GM19238 (cell line): ENCODE measurements around the gene ARHGAP35.
"Not testable (repeated sequence)": the region's sequence is repeated elsewhere in the genome, so short reads cannot be mapped to it uniquely, and the experiment has no call there.

Experiments
- DNase-seq: peaks from one replicate; pipeline ENCODE4 v3.0.0; 2011; ENCODE audit warnings: low spot score; ENCODE audit not compliant: insufficient read length

Gene ARHGAP35

DNA sequence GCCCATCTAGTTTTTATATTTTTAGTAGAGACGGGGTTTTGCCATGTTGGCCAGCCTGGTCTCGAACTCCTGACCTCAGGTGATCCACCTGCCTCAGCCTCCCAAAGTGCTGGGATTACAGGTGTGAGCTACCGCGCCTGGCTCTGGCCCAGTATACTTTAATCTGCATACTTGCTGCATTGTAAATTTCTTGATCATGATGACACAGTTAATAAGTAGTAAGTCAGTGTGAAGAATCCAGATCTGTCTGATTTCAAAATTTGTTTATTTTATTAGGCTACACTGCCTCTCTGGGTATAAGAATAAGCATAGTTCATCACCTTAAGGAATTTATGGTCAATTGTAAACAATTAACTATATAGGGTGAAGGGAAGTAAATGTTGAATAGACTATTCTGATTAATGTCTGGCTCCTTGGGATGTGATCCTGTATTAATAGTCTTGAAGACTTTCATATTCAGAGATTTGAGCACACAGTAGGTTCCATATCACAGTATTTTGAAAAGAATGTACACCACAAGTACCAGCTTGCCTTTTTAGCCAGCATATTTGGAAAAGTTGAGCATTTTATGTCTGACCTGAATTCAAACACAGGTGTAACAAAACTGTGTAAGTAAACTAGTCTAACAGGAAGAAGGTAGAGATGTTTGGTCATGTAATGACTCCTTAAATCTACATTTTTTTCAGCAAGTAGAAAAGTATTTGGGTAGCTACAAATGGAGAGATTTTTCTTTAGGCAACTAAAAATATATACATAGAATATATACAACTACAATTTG is 7.4 kb downstream of the ARHGAP35 start:
- DNase-seq = no peak

DNA sequence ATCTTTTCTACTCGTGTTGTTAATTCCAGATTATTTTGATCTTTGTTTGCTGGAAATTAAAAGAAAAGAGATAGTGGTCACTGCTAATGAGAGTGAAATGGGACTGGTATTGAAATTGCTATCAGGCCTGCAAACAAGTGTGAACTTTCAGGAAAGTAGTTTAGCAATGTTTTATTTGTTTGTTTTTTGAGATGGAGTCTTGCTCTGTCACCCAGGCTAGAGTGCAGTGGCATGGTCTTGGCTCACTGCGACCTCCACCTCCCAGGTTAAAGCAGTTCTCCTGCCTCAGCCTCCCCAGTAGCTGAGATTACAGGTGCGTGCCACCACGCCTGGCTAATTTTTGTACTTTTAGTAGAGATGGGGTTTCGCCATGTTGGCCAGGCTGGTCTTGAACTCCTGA is 10.4 kb downstream of the ARHGAP35 start:
- DNase-seq = not testable (repeated sequence)

DNA sequence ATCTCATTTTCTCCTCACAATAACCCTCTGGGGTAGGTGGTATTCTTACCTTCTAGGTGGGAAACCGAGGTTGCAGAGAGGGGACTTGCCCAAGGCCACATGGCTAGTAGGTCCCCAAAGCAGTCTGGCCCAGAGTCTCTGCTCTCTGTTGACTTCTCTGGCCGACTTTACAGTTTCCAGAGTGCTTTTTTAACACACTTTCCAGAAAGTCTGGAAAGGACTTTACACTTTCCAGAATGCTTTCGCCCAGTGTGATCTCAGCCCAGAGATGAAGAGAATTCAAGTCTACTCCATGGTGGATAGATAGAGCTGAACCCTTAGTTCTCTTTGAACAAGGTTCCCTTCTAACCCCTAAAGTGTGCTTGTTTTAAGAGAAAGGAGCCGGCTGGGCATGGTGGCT is 12.2 kb downstream of the ARHGAP35 start:
- no peak for DNase-seq

DNA sequence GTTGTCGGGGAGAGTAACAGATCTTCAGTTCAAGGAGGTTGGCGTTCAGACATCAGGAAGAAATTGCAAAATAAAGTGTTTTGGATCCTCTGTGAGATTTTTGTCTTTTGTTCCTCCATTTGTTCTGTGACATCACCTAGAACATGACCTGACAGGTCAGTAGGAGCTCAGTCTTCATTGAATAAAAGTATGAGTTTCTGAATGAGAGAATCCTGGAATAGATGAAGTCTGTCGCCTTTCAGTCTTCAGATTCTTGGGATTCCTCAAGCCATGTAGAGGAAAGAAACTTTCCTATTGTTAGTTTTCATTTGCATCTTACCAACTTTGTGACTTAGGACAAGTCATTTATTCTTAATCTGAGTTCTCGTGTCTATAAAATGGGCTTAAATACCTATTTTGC is 14.4 kb downstream of the ARHGAP35 start:
- DNase-seq = no peak

DNA sequence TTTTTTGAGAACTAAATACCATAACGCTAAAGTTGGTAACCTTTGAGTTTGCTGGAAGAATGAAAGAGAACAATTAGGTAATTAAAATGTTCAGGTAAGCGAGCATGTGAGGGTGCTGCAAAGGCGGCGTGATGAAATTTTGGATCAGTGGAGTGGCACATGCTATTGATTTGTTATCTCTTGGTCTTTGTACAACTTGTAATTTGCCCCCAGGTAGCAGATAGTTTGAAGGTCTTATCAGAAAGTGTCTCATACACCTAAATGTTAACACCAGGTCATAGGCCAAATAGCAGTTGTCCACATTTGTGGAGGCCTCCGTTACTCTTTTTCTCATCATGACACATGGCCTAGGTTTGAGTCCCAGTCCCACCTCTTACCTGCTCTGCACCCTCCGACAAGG is 14.9 kb downstream of the ARHGAP35 start:
- no peak for DNase-seq

DNA sequence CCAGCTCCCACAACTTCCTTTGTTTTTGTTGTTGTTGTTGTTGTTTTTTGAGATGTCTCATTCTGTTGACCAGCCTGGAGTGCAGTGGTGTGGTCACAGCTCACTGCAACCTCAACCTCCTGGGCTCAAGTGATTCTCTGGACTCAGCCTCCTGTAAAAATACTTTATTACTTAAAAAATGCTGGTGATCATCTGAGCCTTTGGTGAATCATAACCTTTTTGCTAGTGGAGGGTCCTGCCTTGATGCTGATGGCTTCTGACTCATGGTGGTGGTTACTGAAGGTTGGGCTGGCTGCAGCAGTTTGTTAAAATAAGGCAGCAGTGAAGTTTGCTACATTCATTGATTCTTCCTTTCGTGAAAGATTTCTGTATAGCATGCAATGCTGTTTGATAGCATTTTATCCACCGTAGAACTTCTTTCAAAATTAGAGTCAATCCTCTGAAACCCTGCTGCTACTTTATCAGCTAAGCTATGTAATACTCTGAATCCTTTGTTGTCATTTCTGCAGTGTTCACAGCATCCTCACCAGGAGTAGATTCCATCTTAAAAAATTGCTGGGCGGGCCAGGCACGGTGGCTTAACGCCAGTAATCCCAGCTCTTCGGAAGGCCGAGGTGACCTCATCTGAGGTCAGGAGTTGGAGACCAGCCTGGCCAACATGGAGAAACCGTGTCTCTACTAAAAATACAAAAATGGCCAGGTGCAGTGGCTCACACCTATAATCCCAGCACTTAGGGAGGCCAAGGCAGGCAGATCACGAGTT is 18.0 kb downstream of the ARHGAP35 start:
- no peak for DNase-seq

DNA sequence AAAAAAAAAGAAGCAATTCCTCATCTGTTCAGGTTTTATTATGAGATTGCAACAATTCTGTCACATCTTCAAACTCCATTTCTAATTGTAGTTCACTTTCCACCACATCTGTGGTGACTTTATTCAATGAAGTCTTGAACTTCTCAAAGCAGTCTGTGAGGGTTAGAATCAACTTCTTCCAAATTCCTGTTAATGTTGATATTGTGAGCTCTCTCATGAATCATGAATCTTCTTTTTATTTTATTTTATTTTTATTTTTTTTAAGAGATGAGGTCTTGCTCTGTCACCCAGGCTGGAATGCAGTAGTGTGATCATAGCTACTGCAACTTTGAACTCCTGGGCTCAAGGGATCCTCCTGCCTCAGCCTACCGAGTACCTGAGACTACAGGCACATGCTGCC is 19.6 kb downstream of the ARHGAP35 start:
- DNase-seq = no peak

DNA sequence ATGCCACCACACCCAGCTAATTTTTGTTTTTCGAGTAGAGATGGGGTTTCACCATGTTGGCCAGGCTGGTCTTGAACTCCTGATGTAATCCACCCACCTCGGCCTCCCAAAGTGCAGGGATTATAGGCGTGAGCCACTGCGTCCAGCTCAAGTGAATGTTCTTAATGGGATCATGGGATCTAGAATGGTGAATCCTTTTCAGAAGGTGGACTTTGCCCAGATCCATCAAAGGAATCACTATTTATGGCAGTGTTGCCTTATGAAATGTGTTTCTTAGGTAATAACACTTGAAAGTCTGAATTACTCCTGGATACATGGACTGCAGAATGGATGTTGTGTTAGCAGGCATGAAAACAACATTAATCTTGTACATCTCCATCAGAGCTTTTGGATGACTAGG is 20.3 kb downstream of the ARHGAP35 start:
- no peak for DNase-seq

DNA sequence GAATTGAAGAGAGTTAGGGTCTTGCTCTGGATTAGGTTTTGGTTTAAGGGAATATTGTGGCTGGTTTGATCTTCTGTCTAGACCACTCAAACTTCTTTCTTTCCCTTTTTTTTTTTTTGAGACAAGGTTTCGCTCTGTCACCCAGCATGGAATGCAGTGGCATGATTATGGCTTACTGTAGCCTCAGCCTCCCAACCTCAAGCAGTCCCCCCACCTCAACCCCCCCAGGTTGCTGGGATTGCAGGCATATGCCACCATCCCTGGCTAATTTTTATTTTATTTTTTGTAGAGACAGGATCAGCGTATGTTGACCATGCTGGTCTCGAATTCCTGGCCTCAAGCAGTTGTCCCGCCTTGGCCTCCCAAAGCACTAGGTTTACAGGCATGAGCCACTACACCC is 21.2 kb downstream of the ARHGAP35 start:
- DNase-seq = no peak

DNA sequence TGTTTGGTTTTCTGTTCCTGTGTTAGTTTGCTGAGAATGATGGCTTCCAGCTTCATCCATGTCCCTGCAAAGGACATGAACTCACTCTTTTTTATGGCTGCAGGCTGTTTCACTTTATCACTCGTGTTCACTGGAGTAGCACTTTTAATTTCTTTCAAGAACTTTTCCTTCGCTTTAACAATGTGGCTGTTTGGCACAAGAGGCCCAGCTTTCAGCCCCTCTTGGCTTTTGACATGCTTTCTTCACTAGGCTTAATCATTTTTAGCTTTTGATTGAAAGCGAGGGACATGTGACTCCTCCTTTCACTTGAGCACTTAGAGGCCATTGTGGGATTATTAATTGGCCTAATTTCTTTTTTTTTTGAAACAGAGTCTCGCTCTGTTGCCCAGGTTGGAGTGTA is 22.0 kb downstream of the ARHGAP35 start:
- not testable (repeated sequence) for DNase-seq

DNA sequence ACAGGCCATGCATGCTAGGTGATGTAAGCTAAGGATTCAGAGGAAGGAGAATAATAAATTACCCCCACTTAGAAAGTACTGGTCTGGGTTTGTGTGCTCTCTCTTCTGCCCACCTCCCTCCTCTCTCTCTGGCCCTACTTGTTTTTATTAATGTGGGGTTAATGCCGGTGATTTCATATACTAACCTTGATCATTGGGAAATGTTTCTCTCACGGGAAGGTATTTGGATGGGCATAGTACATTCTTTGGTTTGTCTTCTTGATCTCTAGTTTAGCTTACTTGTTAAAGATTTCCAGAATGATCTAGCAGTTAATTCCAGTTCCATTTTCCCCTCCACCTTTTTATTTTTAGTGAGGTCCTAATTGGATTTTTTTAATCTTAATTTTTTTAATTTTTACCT is 24.6 kb downstream of the ARHGAP35 start:
- DNase-seq = no peak

DNA sequence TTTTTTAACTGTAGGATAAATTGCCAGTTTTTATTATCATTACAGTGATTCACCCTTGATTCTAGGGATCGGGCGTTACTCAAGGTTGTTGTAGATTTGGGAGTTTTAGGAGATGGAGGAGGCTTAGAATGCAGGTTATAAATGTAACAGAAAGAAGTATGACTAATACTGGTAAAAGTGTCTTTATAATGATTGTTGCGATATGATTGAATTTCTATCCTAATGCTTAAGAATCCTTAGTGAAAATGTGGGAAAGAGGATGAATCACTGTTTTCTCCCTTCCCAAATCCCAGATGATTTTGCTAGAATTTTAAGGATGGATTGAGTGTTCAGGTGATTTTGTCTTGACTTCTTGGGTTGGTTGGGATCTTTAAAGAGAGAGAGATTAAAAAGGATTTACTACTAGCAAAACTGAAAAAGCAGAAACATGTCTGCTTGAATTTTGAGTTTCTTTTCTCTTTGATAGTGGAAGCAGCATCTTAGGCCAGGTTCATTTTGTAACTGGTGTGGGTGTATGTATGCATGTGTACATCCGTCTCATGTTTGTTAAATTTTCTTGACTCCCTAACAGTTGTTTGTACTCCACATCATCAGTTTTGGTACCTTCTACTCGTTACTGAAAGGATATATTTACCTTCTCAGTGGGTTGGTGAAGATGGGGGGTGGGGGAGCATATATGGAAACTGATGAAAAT is 25.9 kb downstream of the ARHGAP35 start:
- DNase-seq = no peak

DNA sequence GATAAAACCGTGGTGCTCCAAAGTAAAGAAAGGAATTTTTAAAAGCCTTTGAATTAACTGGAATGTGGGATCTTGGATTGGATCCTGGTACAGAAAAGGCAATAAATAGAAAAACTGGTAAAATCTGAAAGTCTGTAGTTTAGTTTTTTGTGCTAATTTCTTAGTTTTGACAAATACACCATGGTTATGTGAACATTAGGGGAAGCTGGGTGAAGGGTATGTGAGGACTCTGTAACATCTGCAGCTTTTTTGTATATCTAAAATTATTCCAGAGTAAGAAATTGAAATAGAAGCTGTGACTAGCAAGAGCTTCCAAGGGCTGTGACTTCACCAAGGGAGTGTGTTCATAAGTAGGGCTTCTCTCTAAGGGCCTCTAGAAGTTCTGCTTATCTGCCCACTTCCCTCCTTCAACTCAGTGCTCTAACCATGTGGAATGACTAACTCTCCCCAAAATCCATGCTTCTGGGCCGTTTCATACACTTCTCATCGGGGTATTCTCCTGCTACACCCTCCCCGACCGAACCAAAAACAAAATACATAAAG is 26.5 kb downstream of the ARHGAP35 start:
- no peak for DNase-seq

DNA sequence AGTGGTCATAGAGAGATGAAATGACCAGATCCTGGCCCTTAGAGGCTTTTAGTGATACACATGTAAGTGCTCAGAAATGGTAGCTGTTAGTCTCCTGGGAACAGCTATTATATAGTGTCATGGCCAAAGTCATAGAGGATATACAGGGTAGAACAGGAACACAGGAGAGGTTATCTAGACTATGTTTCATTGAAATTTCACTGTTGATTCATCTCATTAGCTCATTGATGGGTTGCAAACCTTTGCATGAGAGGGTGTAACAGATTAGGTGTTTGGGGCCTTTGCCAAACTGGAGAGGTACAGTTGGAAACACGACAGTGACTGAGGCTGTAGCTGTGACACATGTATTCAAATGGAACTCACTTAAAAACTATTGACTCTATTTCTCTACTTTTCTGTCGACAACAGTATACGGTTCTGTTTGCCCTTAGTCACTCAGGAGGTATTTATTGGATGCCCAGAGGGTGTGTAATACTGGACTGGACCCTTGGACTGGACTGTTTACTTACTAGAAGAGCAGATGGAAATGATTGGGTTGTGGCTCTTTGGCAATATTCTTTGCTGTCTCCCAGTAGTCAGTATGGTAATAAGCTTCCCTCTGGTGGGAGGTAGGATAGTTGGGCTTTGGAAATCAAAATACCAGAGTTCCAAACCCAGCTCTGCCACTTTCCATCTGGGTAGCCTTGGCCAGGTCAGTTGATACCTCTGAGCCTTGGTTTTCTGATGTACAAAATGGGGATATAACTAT is 29.8 kb downstream of the ARHGAP35 start:
- DNase-seq = no peak

DNA sequence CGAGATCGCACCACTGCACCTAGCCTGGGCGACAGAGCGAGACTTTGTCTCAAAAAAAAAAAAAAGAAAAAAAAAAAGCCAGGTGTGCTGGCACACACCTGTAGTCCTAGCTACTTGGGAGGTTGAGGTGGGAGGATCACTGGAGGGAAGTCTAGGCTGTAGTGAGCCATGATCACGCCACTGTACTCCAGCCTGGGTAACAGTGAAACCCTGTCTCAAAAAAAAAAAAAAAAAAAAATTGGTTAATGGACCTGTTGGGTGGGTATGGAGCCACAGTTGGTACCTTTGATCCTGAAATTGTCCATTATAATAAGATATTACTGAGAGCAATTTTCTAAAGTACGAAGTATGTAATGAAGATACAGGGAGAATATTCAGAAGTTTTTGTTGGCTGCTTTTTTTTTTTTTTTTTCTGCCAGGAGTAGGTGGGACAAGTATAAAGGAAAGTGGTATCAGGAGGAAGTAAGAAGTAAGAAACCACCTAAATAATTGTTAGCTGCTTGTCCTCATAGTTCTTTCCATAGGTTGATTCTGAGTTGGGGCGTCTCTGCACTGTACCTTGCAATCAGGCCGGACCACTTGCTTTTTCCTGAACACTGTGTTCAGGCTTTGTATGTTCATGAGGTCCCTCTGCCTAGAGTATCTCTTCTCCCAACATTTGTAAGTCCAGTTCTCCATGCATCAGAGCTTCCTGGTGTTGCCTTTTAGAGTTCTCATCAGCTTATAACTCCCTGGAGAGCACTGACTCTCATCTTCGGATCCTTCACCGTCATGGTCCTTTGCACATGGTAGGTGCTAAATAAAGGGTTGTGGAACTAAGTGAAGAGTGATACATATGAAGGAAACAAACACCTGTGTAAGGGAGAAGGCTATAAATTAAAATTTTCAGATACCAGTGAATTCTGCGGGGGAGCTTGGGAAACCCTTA is 31.7 kb downstream of the ARHGAP35 start:
- DNase-seq = no peak

DNA sequence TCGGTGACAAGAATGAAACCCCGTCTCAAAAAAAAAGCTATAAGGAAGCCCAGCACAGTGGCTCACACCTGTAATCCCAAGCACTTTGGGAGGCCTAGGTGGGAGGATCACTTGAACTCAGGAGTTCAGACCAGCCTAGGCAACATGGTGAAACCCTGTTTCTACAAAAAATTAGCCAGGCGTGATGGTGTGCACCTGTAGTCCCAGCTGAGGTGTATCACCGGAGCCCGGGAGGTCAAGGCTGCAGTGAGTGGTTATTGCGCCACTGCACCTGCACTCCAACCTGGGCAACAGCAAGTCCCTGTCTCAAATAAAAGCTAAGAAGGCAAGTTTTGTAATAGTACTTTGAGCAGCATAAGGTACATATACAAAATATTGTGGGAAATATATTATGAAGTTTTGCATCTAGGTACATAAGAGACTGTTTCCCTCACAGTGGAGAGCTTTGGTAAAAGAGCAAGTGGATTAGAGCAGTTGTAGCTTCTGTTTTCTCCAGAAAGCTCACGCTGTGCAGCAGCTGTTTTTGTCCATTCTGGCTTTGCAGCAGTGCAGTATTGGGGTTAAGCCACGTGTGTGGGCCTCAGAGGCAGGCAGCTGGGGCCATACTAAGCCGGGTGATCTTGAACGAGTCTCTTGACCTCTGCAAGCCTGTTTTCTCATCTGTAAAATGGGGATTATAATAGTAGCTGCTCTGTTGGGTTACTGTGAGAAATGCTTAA is 35.4 kb downstream of the ARHGAP35 start:
- DNase-seq = no peak

DNA sequence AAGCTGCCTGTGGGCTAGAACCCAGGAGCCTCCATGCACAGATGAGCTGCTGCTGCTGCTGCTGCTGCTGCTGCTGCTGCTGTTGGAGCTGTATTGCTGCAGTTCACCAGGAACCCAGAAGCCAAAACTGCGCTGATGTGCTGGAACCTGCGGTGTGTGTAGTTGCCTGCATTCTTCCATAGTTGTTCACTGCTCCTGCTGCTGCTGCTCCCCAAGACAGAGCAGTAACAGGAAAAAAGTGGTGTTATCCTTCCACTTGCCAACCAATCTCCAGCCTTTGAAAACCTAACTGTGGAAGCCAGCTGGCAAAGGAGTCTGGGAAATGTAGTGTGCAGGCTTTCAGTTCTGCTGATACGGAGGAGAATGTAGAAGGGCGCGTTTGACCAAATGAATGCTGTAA is 37.9 kb downstream of the ARHGAP35 start:
- no peak for DNase-seq

DNA sequence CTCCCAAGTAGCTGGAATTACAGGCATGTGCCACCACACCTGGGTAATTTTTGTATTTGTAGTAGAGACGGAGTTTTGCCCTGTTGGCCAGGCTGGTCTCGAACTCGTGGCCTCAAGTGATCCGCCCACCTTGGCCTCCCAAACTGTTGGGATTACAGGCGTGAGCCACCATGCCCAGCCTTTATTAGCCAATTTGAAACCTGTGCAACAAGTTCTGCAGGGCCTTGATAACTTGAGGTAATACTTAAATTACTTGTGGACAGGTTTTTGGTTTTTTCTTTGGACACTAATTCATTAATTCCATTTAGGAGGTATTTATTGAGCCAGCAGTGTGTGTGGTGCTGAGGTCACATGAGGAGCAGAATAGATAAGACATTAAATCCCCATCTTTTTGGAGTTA is 39.5 kb downstream of the ARHGAP35 start:
- no peak for DNase-seq

DNA sequence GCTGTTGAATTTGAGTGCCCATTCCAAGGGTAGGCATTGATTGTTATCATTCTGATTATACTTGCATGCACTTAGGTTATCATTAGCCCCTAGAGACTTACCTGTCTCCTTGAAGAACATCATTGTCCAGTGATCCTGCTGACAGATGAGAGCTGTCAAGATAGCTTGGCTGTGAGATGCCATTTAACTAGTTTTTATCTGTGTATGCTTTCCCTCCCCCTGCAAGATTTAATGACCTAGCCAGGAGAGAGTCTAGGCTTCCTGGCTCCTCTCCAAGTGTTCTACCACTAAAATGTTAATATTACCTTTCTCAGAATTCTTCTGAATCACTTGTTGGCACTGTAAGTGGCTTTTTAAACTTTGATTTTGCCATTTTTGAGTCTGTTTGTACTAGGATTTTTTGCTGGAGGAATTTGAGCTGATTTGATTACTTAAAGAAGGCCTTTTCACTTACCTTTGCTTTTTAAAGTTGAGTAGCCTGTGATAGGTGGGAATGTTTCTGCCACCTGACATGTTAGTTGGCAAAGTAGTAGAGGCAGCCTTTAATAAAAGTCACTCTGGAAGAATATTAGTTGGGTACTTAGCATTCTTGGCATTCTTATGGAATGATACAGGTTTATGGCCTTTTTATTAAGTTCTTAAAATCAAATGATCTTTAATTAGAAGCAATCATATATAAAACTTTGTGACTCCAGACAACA is 41.1 kb downstream of the ARHGAP35 start:
- no peak for DNase-seq
